ENCODE measurements around the gene DEPDC5.

The DEPDC5 gene

DNA sequence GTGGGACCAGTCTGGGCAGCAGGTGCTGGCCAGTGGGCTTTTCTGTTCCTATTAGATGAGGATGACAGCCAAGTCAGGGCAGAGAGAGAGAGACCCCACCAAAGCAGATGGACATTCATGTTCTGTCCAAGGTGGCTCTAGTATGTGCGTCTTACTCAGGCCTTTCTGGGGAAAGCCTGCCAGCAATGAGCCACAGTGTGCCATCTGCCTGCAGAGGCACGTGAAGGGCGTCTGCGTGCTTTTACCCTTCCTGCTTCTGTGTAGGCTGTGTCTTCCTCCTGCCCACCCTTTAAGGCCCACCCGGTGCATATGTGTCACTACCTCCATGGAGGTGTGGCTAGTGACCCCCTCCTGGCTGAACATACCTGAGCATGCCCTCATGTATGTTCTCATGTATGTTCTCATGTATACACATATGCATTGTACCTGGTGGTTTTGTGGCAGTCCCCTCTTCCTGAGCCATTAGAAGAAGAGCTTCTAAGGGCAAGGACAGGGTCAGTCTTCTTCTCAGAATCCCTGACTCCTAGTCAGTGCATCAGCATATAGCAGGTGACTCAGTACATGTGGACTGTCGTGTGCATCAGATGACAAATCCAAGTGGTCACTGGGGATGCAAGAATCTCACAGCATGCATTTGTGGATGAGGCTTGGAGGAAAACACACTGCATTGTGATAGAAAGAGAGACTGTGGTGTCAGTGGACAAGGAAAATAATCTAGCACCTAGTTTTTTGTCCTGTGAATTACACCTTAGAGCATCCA is 100.1 kb downstream of the DEPDC5 start:
- DNase-seq, result no peak

DNA sequence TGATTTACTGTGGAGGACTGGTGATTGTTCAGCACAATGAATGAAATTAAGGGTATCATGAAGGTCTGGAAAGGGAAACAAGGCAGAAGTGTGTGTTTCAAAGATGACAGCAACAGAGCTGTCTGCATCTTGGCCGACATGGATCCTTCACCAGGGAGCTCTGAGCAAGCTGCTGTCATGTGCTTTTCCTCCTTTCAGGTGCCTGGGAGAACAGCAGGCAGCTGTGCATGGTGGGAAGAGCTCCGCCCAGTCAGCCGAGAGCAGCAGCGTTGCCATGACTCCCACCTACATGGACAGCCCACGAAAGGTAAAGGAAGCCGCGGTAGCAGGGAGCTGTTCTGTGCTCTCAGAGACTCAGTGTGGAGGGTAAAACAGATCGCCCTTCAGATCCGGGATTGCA is 103.4 kb downstream of the DEPDC5 start:
- no peak for DNase-seq

DNA sequence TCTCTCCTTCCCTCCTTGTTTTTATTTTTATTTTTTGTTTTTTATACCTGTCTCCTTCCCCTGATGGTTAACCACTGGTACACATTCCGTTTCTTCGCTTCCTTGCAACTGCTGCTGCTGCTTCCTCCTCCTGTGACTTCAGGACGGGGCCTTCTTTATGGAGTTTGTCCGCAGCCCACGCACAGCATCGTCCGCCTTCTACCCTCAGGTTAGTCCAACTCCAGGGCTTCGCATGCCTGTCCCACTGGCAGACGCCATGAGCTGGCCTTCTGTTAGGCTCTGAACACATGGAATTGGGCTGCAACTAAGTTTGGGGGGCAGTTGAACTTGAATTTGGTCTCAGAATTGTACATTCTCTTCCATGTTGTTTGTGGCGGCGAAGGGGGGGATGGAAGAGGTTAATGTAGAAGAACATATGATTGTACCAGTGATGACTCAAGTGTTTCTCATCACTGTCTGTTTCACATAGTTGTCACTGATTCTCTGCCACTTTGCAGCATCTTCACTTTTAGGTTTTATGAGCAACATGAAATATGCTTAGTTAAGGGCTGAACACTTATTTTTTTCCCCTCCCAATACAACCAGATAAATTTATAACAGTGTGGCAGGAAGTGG is 107.5 kb downstream of the DEPDC5 start:
- no peak for DNase-seq

DNA sequence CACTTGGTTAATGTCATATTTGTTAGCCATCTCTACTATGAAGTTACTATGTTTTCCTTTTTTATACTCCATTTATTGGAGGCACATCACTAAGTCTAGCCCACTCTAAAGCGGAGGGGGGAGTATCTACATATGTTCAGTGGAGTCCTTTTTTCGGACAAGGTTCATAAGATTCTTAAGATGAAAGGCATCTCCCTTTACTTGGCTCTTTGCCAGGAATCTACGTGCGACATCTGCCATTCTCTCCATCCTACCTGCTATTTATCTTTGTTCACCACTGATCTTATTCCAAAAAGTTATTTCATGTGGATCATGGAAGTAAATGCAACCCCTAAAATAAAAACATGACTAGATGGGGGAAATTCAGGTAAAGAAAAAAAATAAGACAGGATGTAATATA is 113.1 kb downstream of the DEPDC5 start:
- DNase-seq, result no peak

DNA sequence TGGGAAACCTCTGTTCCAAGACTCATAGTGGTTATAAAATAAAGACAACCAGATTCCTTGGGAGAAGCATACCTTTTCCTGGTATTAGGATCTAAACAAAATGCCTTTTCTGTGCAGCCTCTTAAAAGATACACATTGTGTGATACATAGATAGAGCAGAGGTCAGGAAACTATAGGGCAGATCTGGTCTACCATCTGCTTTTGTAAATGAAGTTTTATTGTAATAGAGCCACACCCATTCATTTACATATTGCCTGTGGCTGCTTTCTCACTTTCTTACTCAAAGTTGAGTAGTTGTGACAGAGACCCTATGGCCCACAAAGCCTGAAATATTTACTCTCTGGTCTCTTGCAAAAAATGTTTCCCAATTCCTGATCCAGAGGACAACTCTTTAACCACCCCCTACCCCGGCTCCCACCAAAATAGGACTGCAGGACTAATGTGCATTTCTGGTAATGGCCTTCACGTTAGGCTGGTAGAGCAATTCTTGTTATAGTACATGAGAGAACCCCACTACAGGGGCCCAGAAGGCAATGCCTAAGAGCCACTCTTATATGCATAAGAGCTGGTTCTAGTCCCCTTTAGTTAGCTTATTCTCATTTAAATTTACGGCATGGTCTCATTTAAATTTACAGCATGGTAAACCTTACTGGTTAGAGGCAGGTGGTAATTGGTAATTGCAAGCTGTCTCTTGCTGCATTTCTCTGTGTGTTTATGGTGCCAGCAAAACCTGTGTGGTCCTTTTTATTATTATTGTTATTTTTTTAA is 113.8 kb downstream of the DEPDC5 start:
- no peak for DNase-seq

DNA sequence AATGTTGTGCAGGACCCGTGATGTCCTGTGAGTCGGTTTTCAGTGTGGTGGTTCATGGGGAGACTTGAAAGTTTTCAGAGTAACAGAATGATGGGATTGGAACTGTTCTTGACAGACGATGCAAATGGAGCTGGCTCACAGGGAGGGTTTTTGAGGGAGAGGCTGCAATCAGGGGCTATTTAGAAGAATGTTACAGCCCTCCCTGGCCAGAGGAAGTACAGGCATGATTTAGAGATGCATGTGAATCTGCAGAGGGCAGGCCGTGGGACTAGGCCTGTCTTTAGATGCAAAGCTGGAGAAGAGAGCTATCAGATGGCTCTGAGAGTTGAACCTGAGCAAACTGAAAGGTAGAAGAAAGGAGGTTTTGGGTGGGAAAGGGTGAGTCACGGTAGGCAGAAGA is 115.9 kb downstream of the DEPDC5 start:
- no peak for DNase-seq

DNA sequence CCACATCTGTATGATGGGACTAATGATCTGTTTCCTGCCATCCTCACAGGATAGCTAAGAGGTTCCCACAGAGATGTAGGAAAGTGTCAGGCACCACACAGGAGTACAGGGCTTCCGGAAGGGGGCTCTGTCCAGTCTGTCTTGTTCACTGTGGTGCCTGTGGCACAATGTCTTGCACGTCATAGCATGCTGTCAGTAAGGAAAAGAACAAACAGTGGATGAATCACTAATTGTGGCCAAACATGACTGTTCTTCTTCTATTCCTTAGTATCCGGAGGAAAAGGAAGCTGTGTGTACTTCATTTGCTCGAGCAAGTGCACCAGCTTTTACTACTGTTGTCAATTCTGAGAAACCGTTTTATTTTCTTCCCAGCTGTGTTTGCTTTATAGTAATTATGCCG is 117.1 kb downstream of the DEPDC5 start:
- DNase-seq, result no peak

DNA sequence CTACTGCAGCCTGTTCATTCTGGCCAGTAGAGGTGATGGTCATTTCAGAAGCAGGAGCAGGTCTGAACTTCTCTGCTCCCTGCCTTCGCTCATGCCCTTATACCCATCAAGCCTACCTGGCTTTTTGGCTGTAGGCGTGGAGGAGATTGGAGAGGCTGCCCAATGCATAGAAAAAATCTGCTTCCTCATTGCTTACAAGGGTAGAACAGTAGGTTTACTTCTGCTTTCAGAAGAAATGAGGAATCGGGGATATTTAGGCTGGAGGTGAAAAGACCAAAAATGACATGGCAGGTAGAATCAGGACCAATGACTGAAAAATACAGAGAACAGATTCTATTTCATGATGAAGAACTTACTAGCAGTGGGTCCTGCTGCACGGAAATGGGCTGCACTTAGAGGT is 117.7 kb downstream of the DEPDC5 start:
- peak in 1 of 2 experiments; percentile 15 for DNase-seq

DNA sequence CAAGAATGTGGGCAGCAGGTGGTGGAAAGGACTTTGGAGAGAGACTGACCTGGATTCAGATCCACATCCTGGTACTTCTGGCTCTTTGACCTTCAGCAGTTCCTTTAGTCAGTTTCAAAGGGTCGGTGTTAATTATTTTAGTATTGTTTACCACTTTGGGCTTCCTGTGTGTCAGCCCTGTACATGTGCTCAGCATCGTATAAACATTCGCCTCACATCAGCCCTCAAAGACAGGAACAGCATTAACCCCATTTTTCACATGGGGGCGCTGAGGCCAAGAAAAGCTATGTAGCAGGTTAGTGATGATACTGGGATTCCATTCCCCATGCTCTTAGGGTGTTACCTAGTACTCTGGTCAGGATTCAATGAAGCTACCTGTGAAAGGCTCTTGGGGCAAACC is 118.4 kb downstream of the DEPDC5 start:
- peak; percentile 3 to 6 for DNase-seq

DNA sequence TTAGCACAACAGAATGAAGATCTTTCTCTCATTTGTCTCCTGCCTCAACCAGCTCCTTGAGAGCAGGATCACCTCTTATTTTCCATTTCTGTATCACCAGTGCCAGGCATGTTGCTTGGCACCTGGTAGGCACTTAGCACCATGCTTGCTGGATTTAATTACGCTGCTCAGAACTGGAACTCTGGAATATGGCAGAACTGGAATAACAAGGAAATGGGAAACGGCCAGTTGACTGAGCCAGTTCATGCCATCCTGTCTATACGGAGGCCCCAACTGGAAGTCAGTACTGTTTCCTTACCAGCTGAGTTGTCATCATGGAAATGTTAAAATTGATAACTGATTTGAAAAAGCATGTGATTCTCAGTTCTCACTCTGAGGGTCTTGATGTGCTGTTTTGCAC is 121.0 kb downstream of the DEPDC5 start:
- no peak for DNase-seq

DNA sequence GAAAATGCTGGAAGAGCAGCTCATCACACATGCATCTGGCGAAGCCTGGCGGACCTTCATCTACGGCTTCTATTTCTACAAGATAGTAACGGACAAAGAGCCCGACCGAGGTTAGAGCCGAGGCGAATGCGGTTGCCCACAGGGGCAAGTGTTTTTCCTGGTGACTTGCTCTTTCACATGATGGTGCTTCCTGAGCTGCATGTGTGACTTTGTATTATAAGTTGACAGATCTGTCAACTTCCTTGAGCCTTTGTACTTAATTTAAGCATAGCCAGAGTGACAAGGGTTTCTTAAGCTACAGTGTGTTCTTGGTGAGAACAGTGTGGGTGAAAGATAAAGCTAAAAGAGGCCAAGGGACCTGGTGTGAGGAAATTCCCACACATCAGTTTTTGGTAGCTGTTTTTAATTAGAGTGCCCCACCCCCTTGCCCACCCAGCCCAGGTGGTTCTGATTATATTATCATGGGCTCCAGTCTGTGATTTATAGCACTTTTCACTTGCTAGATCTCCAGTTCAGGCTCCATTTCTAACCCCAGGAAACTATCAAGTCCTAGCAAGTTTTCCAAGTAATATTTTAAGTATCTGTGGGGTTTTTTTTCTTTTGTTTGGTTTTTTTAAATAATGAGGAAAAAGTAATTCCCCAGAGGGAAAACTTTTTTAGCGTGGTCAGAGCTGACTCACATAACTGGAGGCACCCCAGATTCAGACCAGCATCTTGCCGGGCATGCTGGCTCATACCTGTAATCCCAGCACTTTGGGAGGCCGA is 122.5 kb downstream of the DEPDC5 start:
- DNase-seq, result no peak

DNA sequence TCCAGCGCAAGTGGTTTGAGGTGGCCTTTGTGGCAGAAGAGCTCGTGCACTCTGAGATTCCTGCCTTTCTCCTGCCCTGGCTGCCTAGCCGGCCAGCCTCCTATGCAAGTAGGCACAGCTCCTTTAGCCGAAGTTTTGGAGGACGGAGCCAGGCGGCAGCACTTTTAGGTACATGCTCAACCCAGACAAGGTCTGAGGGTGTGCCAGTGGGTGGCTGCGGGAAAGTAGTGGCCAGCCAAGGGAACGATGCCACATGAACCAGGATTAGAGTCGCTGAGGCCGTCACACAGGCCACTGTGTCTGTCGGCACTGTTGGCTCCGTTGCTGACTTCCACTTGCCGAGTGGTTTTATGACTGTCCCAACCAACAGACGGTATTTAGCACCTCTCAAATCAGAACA is 125.8 kb downstream of the DEPDC5 start:
- DNase-seq, result no peak

DNA sequence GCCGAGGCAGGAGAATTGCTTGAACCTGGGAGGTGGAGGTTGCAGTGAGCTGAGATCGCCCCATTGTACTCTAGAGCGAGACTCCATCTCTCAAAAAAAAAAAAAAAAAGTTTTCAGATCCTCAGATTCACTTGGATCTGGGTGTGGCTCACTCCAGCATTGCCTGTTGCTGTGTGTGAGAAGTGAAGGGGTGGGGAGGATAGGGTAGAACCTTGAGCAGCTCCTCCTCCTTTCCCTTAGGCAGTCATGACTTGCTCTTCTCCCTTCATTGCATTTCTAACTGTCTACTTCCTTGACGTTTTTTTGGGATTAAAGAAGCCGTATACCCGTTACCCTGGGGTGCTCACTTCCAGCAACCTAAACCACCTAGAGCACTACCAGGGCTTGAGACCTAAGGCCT is 127.4 kb downstream of the DEPDC5 start:
- DNase-seq, result no peak

DNA sequence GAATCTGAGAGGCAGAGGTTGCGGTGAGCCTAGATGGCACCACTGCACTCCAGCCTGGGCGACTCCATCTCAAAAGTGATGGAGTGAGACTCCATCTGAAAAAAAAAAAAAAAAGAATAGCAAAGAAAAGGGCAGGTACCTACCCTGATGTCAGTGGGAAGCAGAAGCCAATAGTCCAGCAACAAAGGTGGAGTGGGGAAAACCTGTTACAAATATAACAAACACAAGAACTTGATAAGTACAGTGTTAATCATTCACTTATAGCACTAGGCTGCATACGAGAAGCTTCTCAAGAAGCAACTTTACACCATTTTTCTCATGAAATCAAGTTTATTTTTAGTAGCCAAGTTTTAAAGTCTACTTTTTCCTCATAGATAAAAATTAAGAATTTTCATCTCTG is 128.0 kb downstream of the DEPDC5 start:
- no peak for DNase-seq

DNA sequence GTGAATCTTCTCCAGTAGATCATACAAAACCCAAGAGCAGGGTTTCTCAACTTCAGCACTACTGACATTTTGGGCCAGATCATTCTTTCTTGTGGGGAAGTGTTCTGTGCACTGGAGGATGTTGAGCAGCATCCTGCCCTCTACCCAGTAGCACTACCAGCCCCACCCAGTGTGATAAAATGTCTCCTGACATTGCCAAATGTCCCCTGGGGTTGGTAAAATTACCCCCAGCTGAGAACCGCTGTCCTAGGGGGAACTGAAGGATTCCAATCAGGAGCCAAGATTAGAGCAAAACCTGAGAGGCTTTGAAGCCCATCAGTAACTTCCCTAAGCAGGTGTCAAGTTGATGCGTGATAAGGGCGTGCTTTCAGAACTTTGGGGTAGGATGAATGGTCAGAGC is 129.2 kb downstream of the DEPDC5 start:
- DNase-seq, result no peak

DNA sequence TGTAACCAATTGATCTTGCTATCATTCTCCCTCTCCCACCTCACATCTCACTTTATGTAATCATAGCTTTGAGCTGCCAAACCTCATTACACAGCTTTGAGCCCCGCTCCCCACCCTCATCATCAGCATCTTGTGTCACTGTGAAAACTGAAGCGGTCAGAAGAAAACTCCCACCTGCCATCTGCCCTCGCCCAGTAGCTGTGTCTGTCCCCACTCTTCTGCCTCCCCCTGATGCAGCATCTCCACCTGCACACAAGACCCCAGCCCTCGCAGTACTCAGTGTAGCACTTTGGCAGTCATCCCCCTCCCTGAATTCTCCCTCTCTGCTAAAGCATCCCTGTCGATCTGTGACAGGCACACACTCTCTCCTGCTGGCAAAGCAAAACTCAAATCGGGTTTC is 130.2 kb downstream of the DEPDC5 start:
- DNase-seq, result no peak

DNA sequence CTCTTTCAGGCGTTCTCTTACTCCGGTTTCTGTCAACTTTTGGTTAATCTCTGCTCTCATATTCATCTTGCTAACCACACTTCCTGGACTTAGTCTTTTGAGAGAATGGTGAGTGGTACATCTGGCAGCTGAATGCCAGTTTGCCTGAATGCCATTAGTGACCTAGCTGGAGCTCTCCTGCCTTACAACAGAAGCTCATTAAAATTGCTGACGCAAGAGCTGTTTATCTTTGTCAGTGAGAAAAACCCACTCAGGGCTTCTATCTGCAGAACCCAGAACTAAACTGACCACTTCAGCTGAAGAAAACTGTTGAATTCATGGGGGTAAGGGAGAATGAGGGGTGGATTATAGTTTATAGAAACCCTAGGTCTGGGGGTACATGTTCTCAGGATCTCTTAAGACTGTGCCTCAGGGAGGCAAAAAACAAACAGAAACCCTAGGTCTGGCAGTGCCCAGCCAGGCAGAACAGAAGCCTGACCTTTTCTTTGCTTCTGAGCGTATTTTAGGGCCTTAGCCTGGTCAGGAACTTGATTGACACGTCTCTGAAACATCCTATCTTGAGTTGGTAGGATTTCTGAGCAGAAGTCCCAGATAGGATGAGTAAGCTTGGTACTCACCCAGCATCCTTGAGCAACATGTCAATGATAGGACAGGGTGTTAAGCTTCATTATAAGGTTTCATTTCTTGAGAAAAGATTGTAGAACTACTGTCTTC is 137.7 kb downstream of the DEPDC5 start:
- no peak for DNase-seq

DNA sequence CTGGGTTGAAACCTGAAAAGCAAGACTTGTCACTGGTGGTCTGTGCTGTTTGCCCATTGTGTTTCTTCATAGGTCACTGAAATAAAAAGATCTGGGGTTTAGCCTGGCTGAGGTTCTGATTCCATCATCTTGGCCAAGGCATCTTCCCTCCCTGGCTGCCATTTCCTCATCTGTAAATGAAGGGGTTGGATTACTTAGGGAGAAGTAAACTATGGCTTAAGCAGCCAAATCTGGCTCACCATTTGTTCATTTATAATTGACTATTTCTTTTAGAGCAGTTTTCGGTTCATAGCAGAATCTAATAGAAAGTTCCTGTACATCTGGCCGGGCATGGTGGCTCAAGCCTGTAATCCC is 138.2 kb downstream of the DEPDC5 start:
- DNase-seq, result no peak

DNA sequence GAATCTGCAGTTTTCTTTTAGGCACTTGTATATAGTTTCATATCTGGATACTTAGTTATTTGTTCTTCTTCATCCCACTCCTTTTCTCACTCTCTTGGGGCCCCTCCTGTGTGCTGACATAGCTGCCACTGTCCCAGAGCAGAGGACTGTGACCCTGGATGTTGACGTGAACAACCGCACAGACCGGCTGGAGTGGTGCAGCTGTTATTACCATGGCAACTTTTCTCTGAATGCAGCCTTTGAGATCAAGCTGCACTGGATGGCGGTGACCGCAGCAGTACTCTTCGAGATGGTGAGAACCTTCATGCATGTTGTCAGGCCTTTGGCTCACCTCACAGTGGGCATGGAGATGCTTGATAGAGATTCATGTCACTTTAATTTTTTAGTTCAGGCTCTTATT is 139.6 kb downstream of the DEPDC5 start:
- DNase-seq, result no peak

DNA sequence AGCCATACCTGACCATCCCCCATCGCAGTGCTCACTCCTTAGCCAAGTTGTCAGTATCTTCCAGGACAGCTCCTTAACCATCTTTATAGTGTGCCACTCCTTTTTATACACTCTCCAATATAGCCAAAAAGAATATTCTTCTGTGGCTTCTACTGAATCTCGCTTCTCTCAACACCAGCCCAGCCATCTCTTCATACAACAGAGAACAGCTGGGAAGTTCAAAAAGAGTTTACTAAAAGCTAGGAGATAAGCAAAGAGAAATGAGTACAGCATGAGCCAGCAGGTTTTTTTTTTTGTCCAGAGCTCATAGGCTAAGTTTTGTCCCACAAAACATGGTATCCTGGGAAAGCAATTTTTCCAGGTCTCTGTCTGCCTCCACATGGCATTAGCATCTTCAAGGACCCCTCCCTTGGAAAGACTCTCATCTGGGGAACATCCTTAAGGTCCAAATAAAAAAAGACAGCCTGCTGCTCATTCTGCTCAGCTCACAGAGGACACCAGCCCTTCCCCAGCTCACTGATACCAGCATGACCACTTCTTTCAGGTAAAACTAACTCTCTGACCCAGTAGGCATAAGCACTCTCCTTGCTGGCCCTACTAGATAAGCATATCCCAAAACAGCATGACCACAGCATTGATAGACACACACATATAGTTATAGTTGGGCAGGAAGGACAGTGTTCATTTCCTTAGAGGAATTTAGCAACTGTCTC is 141.7 kb downstream of the DEPDC5 start:
- DNase-seq, result no peak

DNA sequence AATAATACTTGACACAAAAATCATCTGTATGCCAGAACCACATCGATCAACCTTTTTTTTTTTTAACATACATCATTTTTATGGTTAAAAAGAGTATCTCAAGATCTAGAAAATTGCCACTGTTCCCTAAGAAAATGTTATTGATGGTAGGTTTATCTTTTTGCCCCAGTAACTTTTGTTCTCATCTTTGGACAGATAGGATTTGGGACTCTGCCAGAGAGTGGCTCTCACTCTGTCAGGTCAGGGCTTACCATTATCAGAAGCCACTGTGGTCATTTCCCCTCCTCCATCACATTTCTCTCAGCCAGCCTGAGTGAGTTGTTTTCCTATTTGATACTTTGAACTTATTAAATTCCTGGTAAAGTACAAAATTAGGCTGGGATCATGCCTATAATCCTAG is 142.7 kb downstream of the DEPDC5 start:
- DNase-seq, result no peak

All from AML-193 (cell line).